HG03558 (cell line): ENCODE results near the gene RPS19BP1.

ENCODE experiments used
- ATAC-seq: cut with Tn5 transposase; IDR thresholded peaks from one replicate; pipeline ENCODE4 v1.9.1; 2021; ENCODE audit warnings: moderate number of reproducible peaks; ENCODE audit not compliant: unreplicated experiment; ENCODE audit errors: extremely low read depth

RPS19BP1 gene

GRCh38 chr22:39560127-39560526 lies 27.6 kb upstream of the RPS19BP1 start:
- no peak for ATAC-seq

DNA sequence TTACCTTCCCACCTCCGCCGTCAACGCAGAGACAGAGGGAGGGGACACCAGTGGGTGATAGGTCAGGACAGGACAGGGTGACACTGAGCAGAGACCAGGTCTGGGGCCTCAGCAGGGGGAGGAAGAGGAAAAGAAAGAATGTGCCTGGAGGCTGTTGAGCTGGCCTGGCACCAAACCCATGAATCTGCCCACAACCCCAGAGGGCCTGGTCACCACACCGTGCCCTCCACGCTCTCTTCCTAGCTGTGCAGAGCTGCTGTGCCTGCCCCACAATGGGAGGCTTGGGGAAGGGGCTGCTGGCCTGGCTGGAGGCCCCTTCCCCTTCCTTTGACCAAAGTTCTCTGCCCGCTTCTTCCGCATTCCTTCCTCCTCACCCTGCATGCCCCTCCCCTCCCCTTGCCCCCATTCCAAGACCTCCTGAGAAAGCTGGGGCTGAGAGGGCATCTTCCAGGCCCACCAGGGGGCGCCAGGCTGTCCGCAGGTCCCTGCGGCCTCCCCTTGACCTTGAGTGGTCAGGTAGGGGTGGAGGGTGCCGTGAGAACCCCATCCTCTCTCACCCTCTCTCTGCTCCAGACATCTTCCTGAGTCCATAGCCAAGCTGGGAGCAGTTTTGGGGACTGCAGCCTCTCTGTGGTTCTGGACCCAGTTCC lies 27.0 kb upstream of the RPS19BP1 start:
- ATAC-seq = no peak

- no peak for ATAC-seq
These were observed 26.4 kb upstream of the RPS19BP1 start for GRCh38 chr22:39558950-39559349.

DNA sequence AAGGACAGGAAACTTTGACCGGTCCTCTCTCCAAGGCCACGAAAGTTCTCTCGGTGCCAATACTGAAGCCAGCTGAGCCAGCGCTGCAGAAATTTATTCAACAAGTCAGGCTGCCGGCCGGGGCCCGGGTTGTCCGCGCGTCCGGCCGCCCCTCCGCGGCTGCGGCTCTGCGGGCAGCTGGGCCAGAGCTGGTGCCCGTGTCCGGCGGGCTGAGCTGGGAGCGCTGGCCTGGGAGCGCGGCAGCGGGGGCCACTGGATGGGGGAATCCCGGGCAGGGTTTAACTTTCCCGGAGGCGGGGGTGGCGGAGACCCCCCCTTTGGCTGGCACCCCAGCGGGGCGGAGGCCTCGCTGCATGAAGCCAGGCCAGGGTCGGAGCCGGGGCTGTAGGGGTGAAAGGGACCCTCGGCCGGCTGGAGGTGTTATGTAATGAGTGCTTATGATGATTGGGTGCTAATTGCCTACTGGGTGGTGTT lies 25.7 kb upstream of the RPS19BP1 start:
- no peak for ATAC-seq

DNA sequence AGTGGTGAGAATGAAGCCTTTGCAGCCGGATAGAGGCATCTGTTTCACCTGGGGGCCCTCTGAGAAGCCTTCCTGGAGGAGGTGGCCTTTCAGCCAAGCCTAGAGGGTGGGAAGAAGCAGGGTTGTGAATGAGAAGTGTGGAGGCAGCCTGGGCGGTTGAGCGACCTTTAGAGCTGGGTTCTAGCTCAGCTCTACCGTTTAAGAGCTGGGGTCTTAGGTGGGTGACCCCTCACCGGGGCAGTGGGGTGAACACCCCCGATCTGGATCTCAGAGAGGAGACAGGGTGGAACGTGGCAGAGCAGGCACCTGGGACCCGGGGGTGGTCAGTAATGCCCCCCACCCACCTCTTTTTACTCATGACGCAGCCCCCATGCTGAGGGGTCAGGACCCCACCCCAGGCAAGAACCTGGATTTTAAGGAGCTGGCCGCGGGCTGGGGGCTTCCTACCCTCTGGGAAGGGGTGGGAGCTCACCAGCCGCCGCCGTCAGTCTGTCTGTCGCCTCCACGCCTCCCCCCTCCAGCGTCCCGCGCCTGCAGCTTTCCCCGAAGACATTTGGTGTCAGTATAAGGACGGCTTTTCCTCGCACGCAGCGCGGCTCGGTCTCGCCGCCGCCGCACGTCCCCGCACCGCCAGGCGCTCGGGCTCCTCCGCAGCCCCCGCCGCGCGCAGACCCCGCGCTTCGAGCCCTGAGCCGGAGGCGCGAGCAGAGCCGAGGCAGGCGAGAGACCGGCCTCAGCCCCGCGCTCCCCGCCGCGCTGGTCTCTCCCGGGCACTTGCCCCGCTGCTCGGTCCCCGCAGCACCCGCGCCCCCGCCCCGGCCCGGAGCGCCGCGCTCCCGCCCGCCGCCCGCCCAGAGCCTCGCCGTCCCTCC lies 24.7 kb upstream of the RPS19BP1 start:
- ATAC-seq = no peak

- no peak for ATAC-seq
These were observed 21.6 kb upstream of the RPS19BP1 start for GRCh38 chr22:39554151-39554550.

DNA sequence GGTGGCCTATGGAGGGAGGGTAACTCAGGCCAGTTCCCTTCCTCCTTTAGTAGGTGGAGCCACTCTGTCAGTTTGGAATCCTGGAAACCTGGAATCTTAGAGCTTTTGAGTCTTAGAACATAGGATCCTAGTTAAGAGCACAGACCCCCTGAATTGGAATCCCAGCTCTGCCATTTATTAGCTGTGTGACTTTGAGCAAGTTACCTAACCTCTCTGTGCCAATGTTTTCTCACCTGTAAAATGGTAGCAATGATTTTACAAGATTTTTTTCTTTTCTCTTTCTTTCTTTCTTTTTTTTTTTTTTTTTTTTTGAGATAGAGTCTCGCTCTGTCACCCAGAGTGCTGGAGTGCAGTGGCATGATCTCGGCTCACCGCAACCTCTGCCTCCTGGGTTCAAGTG lies 20.9 kb upstream of the RPS19BP1 start:
- ATAC-seq = no peak

- no peak for ATAC-seq
These were observed 15.0 kb upstream of the RPS19BP1 start for GRCh38 chr22:39547587-39547947.

DNA sequence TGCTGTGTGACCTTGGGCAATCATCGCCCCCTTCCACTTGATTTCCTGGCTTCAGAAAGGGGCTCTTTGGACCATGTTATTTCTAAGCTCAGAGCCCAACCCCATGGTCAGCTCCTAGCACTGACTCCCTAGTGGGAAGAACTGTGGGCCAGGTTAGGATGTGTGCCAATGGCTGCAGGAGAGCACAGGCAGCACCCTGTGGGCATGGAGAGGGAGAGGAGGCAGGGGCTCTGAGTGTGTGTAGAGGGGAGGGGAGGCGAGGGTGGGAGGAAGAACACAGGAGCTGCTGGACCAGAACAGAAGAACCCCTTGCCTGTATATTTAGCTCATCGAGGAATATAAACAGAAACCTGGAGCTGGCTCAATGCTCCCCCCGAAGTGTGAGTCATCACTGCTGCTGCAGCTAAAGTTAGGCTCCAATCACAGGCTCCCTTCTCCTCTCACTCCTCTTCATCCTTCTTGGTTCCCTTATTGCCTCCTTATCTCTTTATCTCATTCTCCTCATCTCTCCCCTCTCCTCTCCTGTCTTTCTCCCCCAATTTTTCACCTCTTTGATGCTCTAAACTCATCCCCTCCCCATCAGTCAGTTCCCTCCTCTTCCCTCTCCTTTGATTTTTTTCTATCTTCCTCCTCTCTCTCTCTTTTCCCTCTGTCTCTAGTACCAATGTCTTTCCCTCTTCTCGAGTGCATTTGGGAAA lies 14.5 kb upstream of the RPS19BP1 start:
- ATAC-seq = no peak

DNA sequence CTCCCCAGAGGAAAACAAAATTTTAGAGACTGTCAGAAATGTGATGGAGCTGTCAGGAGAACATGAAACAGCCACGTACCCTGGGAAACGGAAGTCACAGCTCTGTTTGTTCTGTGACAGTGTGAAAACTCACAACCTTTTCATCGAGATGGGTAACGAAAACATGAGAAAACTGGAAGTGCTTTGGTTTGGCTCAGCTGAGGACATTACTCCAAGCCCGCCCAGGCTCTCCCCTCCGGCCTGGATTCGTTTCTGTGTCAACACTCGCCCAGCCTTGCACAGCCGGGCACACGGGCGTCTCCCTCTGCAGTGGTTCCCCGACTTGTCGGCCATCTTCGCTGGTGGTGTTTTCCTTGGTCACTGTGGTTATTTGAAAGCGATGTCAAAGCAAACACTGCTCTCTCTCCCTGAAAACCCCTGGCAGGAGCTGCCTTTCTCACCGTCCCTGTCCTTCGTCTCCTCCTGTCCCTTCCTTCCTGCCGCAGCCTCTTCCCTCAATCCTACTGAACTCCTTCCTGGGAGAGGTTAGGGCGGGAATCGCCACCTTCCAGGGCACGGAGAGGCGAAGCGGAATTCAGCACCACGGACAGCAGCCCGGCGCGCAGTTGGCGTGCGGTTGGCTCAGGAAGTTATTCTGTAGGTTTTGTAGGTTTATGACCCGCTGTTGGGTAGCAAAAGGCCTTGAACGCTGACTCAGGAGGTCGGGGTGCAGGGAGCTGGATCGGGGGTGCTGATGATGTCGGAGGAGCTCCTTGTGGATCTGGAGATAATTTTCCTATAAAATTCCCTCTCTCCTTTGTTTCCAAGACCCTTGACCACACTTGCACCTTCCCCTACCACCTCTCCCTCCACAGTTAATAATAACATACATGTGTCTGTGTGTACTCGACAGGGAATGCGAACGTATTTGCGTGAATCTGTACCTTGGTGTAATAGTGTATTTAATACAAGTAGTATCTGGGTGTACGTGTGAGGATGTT lies 13.1 kb upstream of the RPS19BP1 start:
- no peak for ATAC-seq

DNA sequence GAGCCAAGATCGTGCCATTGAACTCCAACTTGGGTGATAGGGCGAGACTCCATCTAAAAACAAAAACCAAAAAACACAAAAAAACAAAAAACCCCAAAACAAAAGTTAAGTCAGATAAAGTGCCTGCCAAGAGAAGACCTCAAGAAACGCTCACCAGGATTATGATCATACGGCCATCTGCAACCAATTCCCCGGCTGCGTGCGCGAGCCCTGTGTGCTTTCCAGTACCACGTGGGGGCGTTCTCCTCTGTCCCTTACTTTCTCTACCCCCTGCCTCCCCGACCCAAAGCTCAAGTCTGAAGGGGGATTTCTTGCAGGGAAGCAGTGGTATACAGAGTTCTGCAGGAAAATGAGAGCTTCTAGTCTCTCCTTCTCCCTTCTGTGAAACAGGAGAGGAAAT lies 10.5 kb upstream of the RPS19BP1 start:
- no peak for ATAC-seq

DNA sequence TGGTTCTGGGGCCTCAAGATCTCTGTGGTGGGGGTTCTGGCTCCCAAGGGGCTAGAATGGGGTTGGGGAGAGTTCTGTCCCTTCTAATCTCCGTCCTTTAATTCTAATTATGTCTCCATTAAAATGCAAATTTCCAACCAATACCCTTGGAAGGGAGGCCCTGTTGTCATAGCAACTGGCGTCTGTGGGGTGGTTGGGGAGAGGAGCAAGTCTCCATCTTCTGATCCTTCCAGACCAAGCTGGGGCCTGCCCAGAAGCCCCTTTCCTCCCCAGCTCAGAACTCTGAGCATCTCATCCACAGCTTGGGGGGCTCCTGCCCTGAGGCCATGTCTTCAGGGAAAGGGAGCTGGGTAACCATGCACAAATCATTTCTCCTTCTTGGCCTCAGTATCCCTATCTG lies 5.4 kb upstream of the RPS19BP1 start:
- ATAC-seq = no peak

DNA sequence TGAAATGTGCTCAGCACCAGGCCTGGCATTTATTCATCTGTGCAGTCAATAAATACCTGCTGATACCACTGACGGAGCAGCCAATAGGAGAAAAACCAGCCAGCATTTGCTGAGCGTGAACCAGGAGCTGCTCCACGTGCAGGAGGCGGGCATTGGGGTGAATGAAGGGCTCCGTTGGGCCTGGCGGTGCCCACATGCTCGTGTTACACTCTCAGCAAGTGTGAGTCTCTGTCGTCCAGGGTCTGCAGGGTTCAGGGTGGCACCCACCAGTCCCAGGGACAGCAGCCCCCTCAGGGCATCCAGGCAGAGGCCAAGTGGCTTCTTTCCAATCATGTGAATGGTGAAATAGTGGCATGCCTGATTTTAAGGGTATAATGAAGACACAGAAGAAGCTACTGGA lies 4.2 kb upstream of the RPS19BP1 start:
- no peak for ATAC-seq

GRCh38 chr22:39535831-39536449 lies 3.4 kb upstream of the RPS19BP1 start:
- ATAC-seq = no peak

GRCh38 chr22:39535357-39535725 lies 2.8 kb upstream of the RPS19BP1 start:
- no peak for ATAC-seq

GRCh38 chr22:39534591-39535356 lies 2.2 kb upstream of the RPS19BP1 start:
- ATAC-seq = no peak

GRCh38 chr22:39534092-39534506 lies 1.6 kb upstream of the RPS19BP1 start:
- ATAC-seq = no peak

GRCh38 chr22:39530692-39531331 lies 1.7 kb downstream of the RPS19BP1 start:
- ATAC-seq = no peak
